ENCODE data around the gene ULK2. TPM values are rescaled to one million over a fixed set of nuclear protein-coding genes. Genes with fewer than 3 reads are reported as not detected.

Gene ULK2
- total and polyA plus RNA-seq, 3 experiments from 2014 or later, result 4.6 to 6.9 (median 5.8) TPM

DNA sequence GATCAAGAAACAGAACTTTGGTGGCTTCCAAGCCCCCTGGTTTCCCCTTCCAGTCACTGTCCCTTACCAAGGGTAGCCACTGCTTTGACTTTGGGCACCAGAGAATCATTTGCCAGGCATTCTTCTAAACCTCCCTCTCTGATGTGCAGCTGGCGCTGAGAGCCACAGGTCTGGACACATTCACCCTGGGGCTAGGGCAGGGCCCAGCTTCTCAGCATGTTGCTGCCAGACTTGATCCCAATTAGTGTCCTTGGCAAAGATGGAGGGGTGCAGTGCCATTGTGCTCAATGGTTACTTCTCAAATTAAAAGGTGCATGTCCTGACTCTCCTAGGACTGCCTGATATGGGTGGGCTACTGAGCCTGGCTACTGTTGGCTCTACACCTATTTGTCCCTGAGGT, 143.8 kb downstream of the ULK2 start:
- Mint-ChIP-seq H3K36me3 (no peaks in the 10 kb centered on the region), H3K27ac (peak overlapping the region in 6 of 8 donors; percentile 8 to 79 (median 45)), H3K4me1 (peaks cover 16 to 19% (median 19%) of the 10 kb centered on the region in 3 donors), H3K9me3 (no peaks in the 10 kb centered on the region), H3K27me3 (peaks cover 3 to 8% of the 10 kb centered on the region in 2 donors), H3K4me3 (peak overlapping the region in 5 of 7 donors; percentile 61 to 75 (median 70))
- ChIA-PET POLR2A (no interaction called here), CTCF (no interaction called here)
- Histone ChIP-seq H3K36me3 (ENCODE audit: insufficient read depth, low read length) (no peaks in the 10 kb centered on the region), H3K9me3 (ENCODE audit: low read length) (no peaks in the 10 kb centered on the region), H3K27me3 (ENCODE audit: insufficient read depth, low read length, poor library complexity, severe bottlenecking) (no peaks in the 10 kb centered on the region), H3K27ac (ENCODE audit: low read depth, low read length) (no peak overlapping the region), H3K4me1 (ENCODE audit: insufficient read depth, low read length) (peaks cover 17% of the 10 kb centered on the region), H3K4me3 (ENCODE audit: low read length) (peak overlapping the region; percentile 34)
- DNase-seq, result no peak

Other genes starting within 250 kb of the ULK2 start
- gene ALDH3A2, start 219.2 kb downstream of the ULK2 start, total RNA-seq, result 10 to 100 TPM; 24.7 to 26.3 TPM
- 21.7 TPM for gene ALDH3A2, start 219.2 kb downstream of the ULK2 start, polyA plus RNA-seq
- not detected for gene SLC47A2, start 151.4 kb downstream of the ULK2 start, total RNA-seq
- gene SLC47A2, start 151.4 kb downstream of the ULK2 start, polyA plus RNA-seq, result not detected
- not detected for gene ALDH3A1, start 119.6 kb downstream of the ULK2 start, total RNA-seq
- gene ALDH3A1, start 119.6 kb downstream of the ULK2 start, polyA plus RNA-seq, result 0.32 TPM
- gene AKAP10, start 109.9 kb upstream of the ULK2 start, total RNA-seq, result 10 to 100 TPM; 31.7 to 32.6 TPM
- 24.1 TPM for gene AKAP10, start 109.9 kb upstream of the ULK2 start, polyA plus RNA-seq
- gene SPECC1, start 141.4 kb upstream of the ULK2 start, total RNA-seq, result 10 to 100 TPM; 12.5 to 13.4 TPM
- gene SPECC1, start 141.4 kb upstream of the ULK2 start, polyA plus RNA-seq, result 15.9 TPM